ENCODE results near the gene MAT2B. TPM values are rescaled to one million over a fixed set of nuclear protein-coding genes. Genes with fewer than 3 reads are reported as not detected.

Gene MAT2B
- total RNA-seq: 74.7 and 76.4 TPM in 2 replicates

- peak; percentile 90 for ATAC-seq (ENCODE audit: low read depth)
- CTCF ChIA-PET: interaction anchor here (1.5 to 1.6 kb wide), 2 partner anchors 32 to 45 kb away, joined by 4 to 13 read pairs; partner anchors contain the start of genes HMMR and NUDCD2
- no peaks in the 10 kb centered on the region for H3K9me3 Mint-ChIP-seq
- intact Hi-C loops (cut with micrococcal nuclease): loop anchor here (1.0 to 5.0 kb wide), 4 partner anchors 45 to 410 kb away; partner anchors contain the start of genes CCNG1, HMMR and NUDCD2
- H3K27ac Mint-ChIP-seq: peak within 1 kb of the TSS; percentile 97
- peak within 1 kb of the TSS; percentile 95 for H3K4me3 Mint-ChIP-seq
- POLR2A ChIA-PET: interaction anchor here (0.6 to 7.6 kb wide), 9 partner anchors 11 to 410 kb away, joined by 3 to 159 read pairs (median 4); partner anchors contain the start of genes CCNG1, HMMR and NUDCD2
- TF ChIP-seq CTCF (IDR thresholded peaks at IDR 0.05): no peak
- peaks cover 29% of the 10 kb centered on the region for H3K36me3 Mint-ChIP-seq (ENCODE audit: low read depth)
- peak; percentile 92 for DNase-seq
- peaks cover 69% of the 10 kb centered on the region for H3K4me1 Mint-ChIP-seq
- H3K27me3 Mint-ChIP-seq: no peaks in the 10 kb centered on the region
Measured at GRCh38 chr5:163505368-163506094, at the start of gene MAT2B. TSS of gene MAT2B (plus strand) at chr5:163505619. CDS start at chr5:163505687, 68 bp downstream.

- CTCF ChIA-PET: no interaction called here
- H3K4me1 Mint-ChIP-seq: peaks cover 30% of the 10 kb centered on the region
- POLR2A ChIA-PET: no interaction called here
- ATAC-seq (ENCODE audit: low read depth) (no peak), DNase-seq (no peak)
- H3K4me3 Mint-ChIP-seq: no peak overlapping the region
- H3K27me3 Mint-ChIP-seq: no peaks in the 10 kb centered on the region
- no peak overlapping the region for H3K27ac Mint-ChIP-seq
- no peak for TF ChIP-seq CTCF (IDR thresholded peaks at IDR 0.05)
- intact Hi-C loops (cut with micrococcal nuclease): no loop called here
- H3K36me3 Mint-ChIP-seq (ENCODE audit: low read depth): peaks cover 47% of the 10 kb centered on the region
- no peaks in the 10 kb centered on the region for H3K9me3 Mint-ChIP-seq
Measured at GRCh38 chr5:163456029-163456589, 49.3 kb upstream of the MAT2B start.

GRCh38 chr5:163456840-163457239, 48.6 kb upstream of the MAT2B start:
- CTCF ChIA-PET: no interaction called here
- no peak for DNase-seq
- Mint-ChIP-seq H3K9me3 (no peaks in the 10 kb centered on the region), H3K27ac (no peak overlapping the region), H3K4me1 (peaks cover 35% of the 10 kb centered on the region), H3K27me3 (no peaks in the 10 kb centered on the region), H3K4me3 (no peak overlapping the region), H3K36me3 (ENCODE audit: low read depth) (peaks cover 42% of the 10 kb centered on the region)
- TF ChIP-seq CTCF (IDR thresholded peaks at IDR 0.05): no peak
- intact Hi-C loops (cut with micrococcal nuclease): no loop called here
- POLR2A ChIA-PET: interaction anchor here (1.4 kb wide), 1 partner anchor 48 kb away, joined by 4 read pairs; the partner anchor contains the start of gene MAT2B
- ATAC-seq (ENCODE audit: low read depth): no peak

- peak overlapping the region; percentile 100 for H3K27ac Mint-ChIP-seq
- ATAC-seq (ENCODE audit: low read depth) (no peak), DNase-seq (no peak)
- CTCF ChIA-PET: interaction anchor here (0.8 to 3.5 kb wide), 5 partner anchors 18 to 46 kb away, joined by 3 to 13 read pairs (median 7); partner anchors contain the start of genes CCNG1 and MAT2B
- peak overlapping the region; percentile 97 for H3K4me3 Mint-ChIP-seq
- TF ChIP-seq CTCF (IDR thresholded peaks at IDR 0.05): no peak
- intact Hi-C loops (cut with micrococcal nuclease): no loop called here
- H3K36me3 Mint-ChIP-seq (ENCODE audit: low read depth): peaks cover 32% of the 10 kb centered on the region
- POLR2A ChIA-PET: interaction anchor here (1.3 to 5.1 kb wide), 6 partner anchors 10 to 455 kb away, joined by 3 to 159 read pairs (median 16); partner anchors contain the start of genes CCNG1 and MAT2B
- H3K27me3 Mint-ChIP-seq: no peaks in the 10 kb centered on the region
- H3K9me3 Mint-ChIP-seq: no peaks in the 10 kb centered on the region
- peaks cover 42% of the 10 kb centered on the region for H3K4me1 Mint-ChIP-seq
Measured at GRCh38 chr5:163458778-163459385, 46.5 kb upstream of the MAT2B start.
